HepG2 (cell line): ENCODE results near the gene EPSTI1. TPM values are rescaled to one million over a fixed set of nuclear protein-coding genes. Genes with fewer than 3 reads are reported as not detected.

Experiments
- ATAD3A ChIP-seq: sonication (generic); formaldehyde crosslinking; IDR thresholded peaks from 2 replicates; pipeline ENCODE4 v1.4.0; 2020; ENCODE audit warnings: missing genetic modification reagents
- ELF4 ChIP-seq: sonication (generic); formaldehyde crosslinking; IDR thresholded peaks from 2 replicates; pipeline ENCODE4 v1.5.0; 2020; ENCODE audit warnings: missing genetic modification reagents, mild to moderate bottlenecking, moderate library complexity, borderline replicate concordance
- FOXK1 ChIP-seq: sonication (generic); formaldehyde crosslinking; IDR thresholded peaks from 2 replicates; pipeline ENCODE4 v1.4.0; 2020; ENCODE audit warnings: low read depth, missing genetic modification reagents, borderline replicate concordance
- HNRNPLL ChIP-seq: fragments of 200-400 bp; formaldehyde crosslinking; IDR thresholded peaks from 2 replicates; pipeline ENCODE4 v1.6.1; 2017; ENCODE audit warnings: mild to moderate bottlenecking, low read depth, low read length; ENCODE audit not compliant: poor library complexity, severe bottlenecking
- HOXA3 ChIP-seq: sonication (generic); formaldehyde crosslinking; IDR thresholded peaks from 2 replicates; pipeline ENCODE4 v1.5.0; 2020; ENCODE audit warnings: missing genetic modification reagents
- IRF9 ChIP-seq: sonication (generic); formaldehyde crosslinking; IDR thresholded peaks from 2 replicates; pipeline ENCODE4 v1.8.0; 2022; ENCODE audit warnings: missing genetic modification reagents, mild to moderate bottlenecking, borderline replicate concordance
- KLF16 ChIP-seq, 2 experiments: sonication (generic) in 1 of 2; formaldehyde crosslinking in 1 of 2; IDR thresholded peaks; 2 replicates each; pipeline versions ENCODE4 v1.6.1 to v1.8.0; 2016 to 2023; ENCODE audit warnings: missing genetic modification reagents in 2 of 2, missing compliant biosample characterization in 1 of 2
- MIXL1 ChIP-seq: IDR thresholded peaks from 2 replicates; pipeline ENCODE4 v1.6.1; 2016
- MTA3 ChIP-seq: sonication (generic); formaldehyde crosslinking; IDR thresholded peaks from 2 replicates; pipeline ENCODE4 v1.4.0; 2020; ENCODE audit warnings: missing genetic modification reagents
- NAIF1 ChIP-seq: sonication (generic); formaldehyde crosslinking; IDR thresholded peaks from 2 replicates; pipeline ENCODE4 v1.5.0; 2020; ENCODE audit warnings: mild to moderate bottlenecking, missing genetic modification reagents, borderline replicate concordance
- NR2F6 ChIP-seq, 2 experiments: IDR thresholded peaks; 2 replicates each; pipeline ENCODE4 v1.6.1; 2016; ENCODE audit warnings: antibody characterized with exemption in 1 of 2, mild to moderate bottlenecking in 1 of 2
- POLR2A ChIP-seq, 2 experiments: IDR thresholded peaks; 2 replicates each; pipeline ENCODE4 v1.6.1; 2011; ENCODE audit warnings: low read depth in 2 of 2, low read length in 2 of 2, mild to moderate bottlenecking in 1 of 2, moderate library complexity in 1 of 2; ENCODE audit not compliant: insufficient read depth in 1 of 2
- RFXANK ChIP-seq: IDR thresholded peaks from 2 replicates; pipeline ENCODE4 v1.6.1; 2016
- SYNCRIP ChIP-seq: fragments of 200-400 bp; formaldehyde crosslinking; IDR thresholded peaks from 2 replicates; pipeline ENCODE4 v1.6.1; 2018; ENCODE audit warnings: mild to moderate bottlenecking, low read depth, low read length; ENCODE audit not compliant: insufficient read depth
- ZBTB42 ChIP-seq: sonication (generic); formaldehyde crosslinking; IDR thresholded peaks from 2 replicates; pipeline ENCODE4 v1.5.0; 2020; ENCODE audit warnings: mild to moderate bottlenecking, missing genetic modification reagents
- ZEB1 ChIP-seq: IDR thresholded peaks from 2 replicates; pipeline ENCODE4 v1.6.1; 2012; ENCODE audit warnings: mild to moderate bottlenecking, low read depth, inconsistent platforms; ENCODE audit not compliant: insufficient replicate concordance
- polyA plus RNA-seq, 8 experiments: library from polyadenylated mRNA; depleted of rRNA in 3 of 8; stranded (reverse) in 7 of 8; unstranded in 1 of 8; fragments of >200 nt; fragmentation: Illumina TruSeq in 4 of 8; extraction: Trizol in 4 of 8; gene quantifications; 2 replicates each; pipeline versions ENCODE4 v1.2.1 to v1.2.3, GENCODE V29; 2011 to 2016; ENCODE audit warnings: low read depth in 4 of 8, missing spikeins in 1 of 8, mixed read lengths in 1 of 8; ENCODE audit not compliant: insufficient read depth in 1 of 8
- total RNA-seq, 5 experiments: library from RNA; depleted of rRNA; stranded (reverse); fragments of >200 nt; fragmentation: Illumina TruSeq; extraction: Trizol; gene quantifications; 2 replicates each; pipeline ENCODE4 v1.2.3, GENCODE V29; 2016; ENCODE audit warnings: low read depth in 1 of 5
- TF ChIP-seq, protein P1 (sequence below): sonication (generic); formaldehyde crosslinking; IDR thresholded peaks from 2 replicates; pipeline ENCODE4 v1.5.0; 2020; ENCODE audit warnings: mild to moderate bottlenecking, missing genetic modification reagents, moderate library complexity
- TF ChIP-seq, protein P2 (sequence below): sonication (generic); formaldehyde crosslinking; IDR thresholded peaks from 2 replicates; pipeline ENCODE4 v1.5.0; 2020; ENCODE audit warnings: mild to moderate bottlenecking, missing genetic modification reagents
- TF ChIP-seq, protein P3 (sequence below): sonication (generic); formaldehyde crosslinking; IDR thresholded peaks from 2 replicates; pipeline ENCODE4; 2020; ENCODE audit warnings: missing genetic modification reagents, mild to moderate bottlenecking, borderline replicate concordance

The EPSTI1 gene
- total and polyA plus RNA-seq, 2 of the 13 experiments (the other 11 are each of a cell fraction or from before 2014, with no cell fraction given), result 0.03 TPM; not detected in 1

GRCh38 chr13:43023289-43023963 lies 31.4 kb upstream of the EPSTI1 start, which contains the start of gene DNAJC15 (continued):
- TF ChIP-seq FOXK1 (CRISPR knock-in tag), result peak; percentile 72; the same call in 1 of the 2 replicates
- TF ChIP-seq ZBTB42, result no peak
- no peak for TF ChIP-seq RFXANK (CRISPR knock-in tag)
- 0 out of 2 replicates have a peak, but pooled peaks have one; percentile 14 for TF ChIP-seq MIXL1 (CRISPR knock-in tag)
- TF ChIP-seq MTA3 (CRISPR knock-in tag), result no peak
- 0 out of 4 replicates have a peak, but pooled peaks of 1 of the 2 experiments have one; percentile 62 for TF ChIP-seq KLF16 (CRISPR knock-in tag; IDR thresholded peaks at IDR 0.05)
- TF ChIP-seq ATAD3A (CRISPR knock-in tag), result no peak
- TF ChIP-seq ELF4 (CRISPR knock-in tag), result no peak; the same call in 1 of the 2 replicates
- TF ChIP-seq NAIF1 (CRISPR knock-in tag), result no peak
- TF ChIP-seq SYNCRIP, result no peak
- TF ChIP-seq, protein P1, sequence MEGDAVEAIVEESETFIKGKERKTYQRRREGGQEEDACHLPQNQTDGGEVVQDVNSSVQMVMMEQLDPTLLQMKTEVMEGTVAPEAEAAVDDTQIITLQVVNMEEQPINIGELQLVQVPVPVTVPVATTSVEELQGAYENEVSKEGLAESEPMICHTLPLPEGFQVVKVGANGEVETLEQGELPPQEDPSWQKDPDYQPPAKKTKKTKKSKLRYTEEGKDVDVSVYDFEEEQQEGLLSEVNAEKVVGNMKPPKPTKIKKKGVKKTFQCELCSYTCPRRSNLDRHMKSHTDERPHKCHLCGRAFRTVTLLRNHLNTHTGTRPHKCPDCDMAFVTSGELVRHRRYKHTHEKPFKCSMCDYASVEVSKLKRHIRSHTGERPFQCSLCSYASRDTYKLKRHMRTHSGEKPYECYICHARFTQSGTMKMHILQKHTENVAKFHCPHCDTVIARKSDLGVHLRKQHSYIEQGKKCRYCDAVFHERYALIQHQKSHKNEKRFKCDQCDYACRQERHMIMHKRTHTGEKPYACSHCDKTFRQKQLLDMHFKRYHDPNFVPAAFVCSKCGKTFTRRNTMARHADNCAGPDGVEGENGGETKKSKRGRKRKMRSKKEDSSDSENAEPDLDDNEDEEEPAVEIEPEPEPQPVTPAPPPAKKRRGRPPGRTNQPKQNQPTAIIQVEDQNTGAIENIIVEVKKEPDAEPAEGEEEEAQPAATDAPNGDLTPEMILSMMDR (CRISPR knock-in tag), result peak; percentile 44
- TF ChIP-seq, protein P2, sequence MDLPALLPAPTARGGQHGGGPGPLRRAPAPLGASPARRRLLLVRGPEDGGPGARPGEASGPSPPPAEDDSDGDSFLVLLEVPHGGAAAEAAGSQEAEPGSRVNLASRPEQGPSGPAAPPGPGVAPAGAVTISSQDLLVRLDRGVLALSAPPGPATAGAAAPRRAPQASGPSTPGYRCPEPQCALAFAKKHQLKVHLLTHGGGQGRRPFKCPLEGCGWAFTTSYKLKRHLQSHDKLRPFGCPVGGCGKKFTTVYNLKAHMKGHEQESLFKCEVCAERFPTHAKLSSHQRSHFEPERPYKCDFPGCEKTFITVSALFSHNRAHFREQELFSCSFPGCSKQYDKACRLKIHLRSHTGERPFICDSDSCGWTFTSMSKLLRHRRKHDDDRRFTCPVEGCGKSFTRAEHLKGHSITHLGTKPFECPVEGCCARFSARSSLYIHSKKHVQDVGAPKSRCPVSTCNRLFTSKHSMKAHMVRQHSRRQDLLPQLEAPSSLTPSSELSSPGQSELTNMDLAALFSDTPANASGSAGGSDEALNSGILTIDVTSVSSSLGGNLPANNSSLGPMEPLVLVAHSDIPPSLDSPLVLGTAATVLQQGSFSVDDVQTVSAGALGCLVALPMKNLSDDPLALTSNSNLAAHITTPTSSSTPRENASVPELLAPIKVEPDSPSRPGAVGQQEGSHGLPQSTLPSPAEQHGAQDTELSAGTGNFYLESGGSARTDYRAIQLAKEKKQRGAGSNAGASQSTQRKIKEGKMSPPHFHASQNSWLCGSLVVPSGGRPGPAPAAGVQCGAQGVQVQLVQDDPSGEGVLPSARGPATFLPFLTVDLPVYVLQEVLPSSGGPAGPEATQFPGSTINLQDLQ (CRISPR knock-in tag), result no peak
- TF ChIP-seq ZEB1, result no peak
- peak; percentile 87 for TF ChIP-seq HNRNPLL
- peak; percentile 83 to 84 for TF ChIP-seq POLR2A (IDR thresholded peaks at IDR 0.05; ENCODE audit: insufficient read depth in 1 of 2, low read depth in 2 of 2, low read length in 2 of 2)
- peak; percentile 54; the same call in 1 of the 2 replicates for TF ChIP-seq IRF9 (CRISPR knock-in tag)
- TF ChIP-seq NR2F6 (IDR thresholded peaks at IDR 0.05), result no peak
- peak; percentile 18; the same call in 1 of the 2 replicates for TF ChIP-seq NR2F6 (CRISPR knock-in tag; IDR thresholded peaks at IDR 0.05)
- TF ChIP-seq, protein P3, sequence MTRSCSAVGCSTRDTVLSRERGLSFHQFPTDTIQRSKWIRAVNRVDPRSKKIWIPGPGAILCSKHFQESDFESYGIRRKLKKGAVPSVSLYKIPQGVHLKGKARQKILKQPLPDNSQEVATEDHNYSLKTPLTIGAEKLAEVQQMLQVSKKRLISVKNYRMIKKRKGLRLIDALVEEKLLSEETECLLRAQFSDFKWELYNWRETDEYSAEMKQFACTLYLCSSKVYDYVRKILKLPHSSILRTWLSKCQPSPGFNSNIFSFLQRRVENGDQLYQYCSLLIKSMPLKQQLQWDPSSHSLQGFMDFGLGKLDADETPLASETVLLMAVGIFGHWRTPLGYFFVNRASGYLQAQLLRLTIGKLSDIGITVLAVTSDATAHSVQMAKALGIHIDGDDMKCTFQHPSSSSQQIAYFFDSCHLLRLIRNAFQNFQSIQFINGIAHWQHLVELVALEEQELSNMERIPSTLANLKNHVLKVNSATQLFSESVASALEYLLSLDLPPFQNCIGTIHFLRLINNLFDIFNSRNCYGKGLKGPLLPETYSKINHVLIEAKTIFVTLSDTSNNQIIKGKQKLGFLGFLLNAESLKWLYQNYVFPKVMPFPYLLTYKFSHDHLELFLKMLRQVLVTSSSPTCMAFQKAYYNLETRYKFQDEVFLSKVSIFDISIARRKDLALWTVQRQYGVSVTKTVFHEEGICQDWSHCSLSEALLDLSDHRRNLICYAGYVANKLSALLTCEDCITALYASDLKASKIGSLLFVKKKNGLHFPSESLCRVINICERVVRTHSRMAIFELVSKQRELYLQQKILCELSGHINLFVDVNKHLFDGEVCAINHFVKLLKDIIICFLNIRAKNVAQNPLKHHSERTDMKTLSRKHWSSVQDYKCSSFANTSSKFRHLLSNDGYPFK (CRISPR knock-in tag), result peak; percentile 74; the same call in 1 of the 2 replicates
- peak; percentile 89 for TF ChIP-seq HOXA3
